ENCODE data around the gene FMN2.

DNA sequence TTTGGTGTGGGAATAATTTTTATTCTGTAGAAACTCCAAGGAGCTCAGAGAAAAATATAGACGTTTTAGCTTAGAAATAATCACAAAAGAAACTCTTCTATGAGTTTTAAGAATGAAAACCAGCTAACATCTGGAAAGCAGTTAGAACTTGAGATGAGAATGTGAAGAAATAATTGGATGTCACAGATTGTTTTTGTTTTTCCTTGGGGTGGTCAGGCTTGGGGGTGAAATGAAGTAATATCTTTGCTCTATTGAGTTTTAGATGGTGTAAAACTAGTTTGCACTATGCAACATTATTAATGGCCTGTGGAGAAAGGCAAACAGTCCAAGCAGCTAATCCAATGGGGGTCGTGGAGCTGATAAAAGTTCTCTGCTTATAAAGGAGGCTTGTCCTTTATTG lies 101.2 kb downstream of the FMN2 start:
- TF ChIP-seq, protein P1, sequence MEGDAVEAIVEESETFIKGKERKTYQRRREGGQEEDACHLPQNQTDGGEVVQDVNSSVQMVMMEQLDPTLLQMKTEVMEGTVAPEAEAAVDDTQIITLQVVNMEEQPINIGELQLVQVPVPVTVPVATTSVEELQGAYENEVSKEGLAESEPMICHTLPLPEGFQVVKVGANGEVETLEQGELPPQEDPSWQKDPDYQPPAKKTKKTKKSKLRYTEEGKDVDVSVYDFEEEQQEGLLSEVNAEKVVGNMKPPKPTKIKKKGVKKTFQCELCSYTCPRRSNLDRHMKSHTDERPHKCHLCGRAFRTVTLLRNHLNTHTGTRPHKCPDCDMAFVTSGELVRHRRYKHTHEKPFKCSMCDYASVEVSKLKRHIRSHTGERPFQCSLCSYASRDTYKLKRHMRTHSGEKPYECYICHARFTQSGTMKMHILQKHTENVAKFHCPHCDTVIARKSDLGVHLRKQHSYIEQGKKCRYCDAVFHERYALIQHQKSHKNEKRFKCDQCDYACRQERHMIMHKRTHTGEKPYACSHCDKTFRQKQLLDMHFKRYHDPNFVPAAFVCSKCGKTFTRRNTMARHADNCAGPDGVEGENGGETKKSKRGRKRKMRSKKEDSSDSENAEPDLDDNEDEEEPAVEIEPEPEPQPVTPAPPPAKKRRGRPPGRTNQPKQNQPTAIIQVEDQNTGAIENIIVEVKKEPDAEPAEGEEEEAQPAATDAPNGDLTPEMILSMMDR (conservative IDR thresholded peaks at IDR 0.05; ENCODE audit: low read depth, low read length): no peak
- TF ChIP-seq EZH2 (IDR thresholded peaks at IDR 0.05; ENCODE audit: low read length, unreplicated experiment): no peak
- TF ChIP-seq EZH2phosphoT487 (IDR thresholded peaks at IDR 0.05; ENCODE audit: borderline replicate concordance, low read length): no peak

Data from PC-3 (cell line).